Keratinocyte (primary cell): ENCODE results near the gene CADM3. TPM values are rescaled to one million over a fixed set of nuclear protein-coding genes. Genes with fewer than 3 reads are reported as not detected.

Source experiments
- DNase-seq: peaks from one replicate; pipeline ENCODE4 v3.0.0-alpha.2; 2011; ENCODE audit warnings: low read depth, missing footprints, low spot score
- FAIRE-seq: peaks from 2 replicates; lab custom pipeline; 2011; peaks lifted over from hg19 to GRCh38; lab: Jason Lieb, UNC
- H2AFZ ChIP-seq: 2 replicates; pipeline ENCODE4 v1.6.0; 2012; ENCODE audit warnings: low read length, control low read depth, inconsistent platforms; ENCODE audit not compliant: control insufficient read depth
- H3K27ac ChIP-seq: 2 replicates; pipeline ENCODE4 v1.5.1; 2011; ENCODE audit warnings: low read length; ENCODE audit not compliant: control insufficient read depth, insufficient read depth
- H3K27me3 ChIP-seq: 3 replicates; pipeline ENCODE4 v1.6.0; 2011; ENCODE audit warnings: low read length; ENCODE audit not compliant: control insufficient read depth, insufficient read depth; ENCODE audit errors: extremely low read depth
- H3K36me3 ChIP-seq, 2 experiments: 2 replicates in 1 of 2; 3 replicates in 1 of 2; pipeline ENCODE4 v1.5.1; 2011; ENCODE audit warnings: low read length in 2 of 2, mild to moderate bottlenecking in 1 of 2; ENCODE audit not compliant: control insufficient read depth in 2 of 2, insufficient read depth in 2 of 2; ENCODE audit errors: extremely low read depth in 1 of 2
- H3K4me1 ChIP-seq: 3 replicates; pipeline ENCODE4 v1.5.1; 2011; ENCODE audit warnings: low read length; ENCODE audit not compliant: control insufficient read depth, insufficient read depth; ENCODE audit errors: extremely low read depth
- H3K4me2 ChIP-seq: 3 replicates; pipeline ENCODE4 v1.6.0; 2011; ENCODE audit warnings: low read depth, low read length; ENCODE audit not compliant: control insufficient read depth, insufficient read depth; ENCODE audit errors: extremely low read depth
- H3K4me3 ChIP-seq, 3 experiments: fragments of 200-600 bp in 1 of 3; sonication (generic) in 1 of 3; 2 replicates in 2 of 3; 3 replicates in 1 of 3; pipeline ENCODE4 v1.5.1; 2011 to 2016; ENCODE audit warnings: low read length in 3 of 3, mild to moderate bottlenecking in 3 of 3, control low read depth in 2 of 3, inconsistent platforms in 1 of 3, low read depth in 1 of 3, mixed read lengths in 1 of 3, mixed run types in 1 of 3, moderate library complexity in 1 of 3; ENCODE audit not compliant: control insufficient read depth in 2 of 3, insufficient read depth in 2 of 3; ENCODE audit errors: extremely low read depth in 1 of 3
- H3K79me2 ChIP-seq: 2 replicates; pipeline ENCODE4 v1.6.0; 2012; ENCODE audit warnings: low read length; ENCODE audit not compliant: control insufficient read depth, insufficient read depth
- H3K9ac ChIP-seq: 3 replicates; pipeline ENCODE4 v1.6.0; 2011; ENCODE audit warnings: low read length; ENCODE audit not compliant: control insufficient read depth, insufficient read depth; ENCODE audit errors: extremely low read depth
- H3K9me1 ChIP-seq: 3 replicates; pipeline ENCODE4 v1.6.0; 2011; ENCODE audit warnings: low read length; ENCODE audit not compliant: control insufficient read depth, insufficient read depth; ENCODE audit errors: extremely low read depth
- H3K9me3 ChIP-seq: 2 replicates; pipeline ENCODE4 v1.5.1; 2012; ENCODE audit warnings: low read depth, low read length; ENCODE audit not compliant: control insufficient read depth
- H4K20me1 ChIP-seq: 3 replicates; pipeline ENCODE4 v1.6.0; 2011; ENCODE audit warnings: low read length; ENCODE audit not compliant: control insufficient read depth, insufficient read depth; ENCODE audit errors: extremely low read depth
- CTCF ChIP-seq, 3 experiments: IDR thresholded peaks in 1 of 3; conservative IDR thresholded peaks in 1 of 3; optimal IDR thresholded peaks in 1 of 3; 2 replicates in 2 of 3; 3 replicates in 1 of 3; pipeline versions ENCODE3 to v1.5.1; 2011; ENCODE audit warnings: low read length in 3 of 3, mild to moderate bottlenecking in 3 of 3, moderate library complexity in 2 of 3, control low read depth in 1 of 3, inconsistent platforms in 1 of 3; ENCODE audit not compliant: insufficient read depth in 2 of 3; ENCODE audit errors: extremely low read depth in 1 of 3
- EZH2 ChIP-seq: IDR thresholded peaks from one replicate; pipeline ENCODE4 v1.6.1; 2012; ENCODE audit warnings: inconsistent platforms, mild to moderate bottlenecking, low read length, moderate library complexity
- dilution Hi-C: fragments of 300-500 bp; cut with MboI; formaldehyde crosslinking; loops from one replicate; pipeline ENCODE4 v1.7.0; 2020; ENCODE audit warnings: low sequenced_read_pairs; ENCODE audit not compliant: extremely low pct_ligation_motif_present
- polyA plus RNA-seq, 5 experiments: library from polyadenylated mRNA; depleted of rRNA in 3 of 5; stranded (reverse) in 3 of 5; stranded (forward) in 1 of 5; unstranded in 1 of 5; fragments of >200 nt; gene quantifications; 1 replicate in 1 of 5; 2 replicates in 3 of 5; 3 replicates in 1 of 5; pipeline versions ENCODE4 v1.2.1 to v1.2.3, GENCODE V29; 2011 to 2012; ENCODE audit warnings: missing spikeins in 2 of 5, low read depth in 1 of 5, low replicate concordance in 1 of 5

Gene CADM3
- polyA plus RNA-seq, 1 donor (not counting 4 experiments of a cell fraction or from before 2014, with no cell fraction given): not detected

GRCh38 chr1:159172614-159173291 lies 1.3 kb downstream of the CADM3 start:
- TF ChIP-seq EZH2 (no peak), CTCF (optimal IDR thresholded peaks at IDR 0.05 in 1 of 3, IDR thresholded peaks at IDR 0.05 in 1 of 3, conservative IDR thresholded peaks at IDR 0.05 in 1 of 3; ENCODE audit: extremely low read depth in 1 of 3, insufficient read depth in 2 of 3, low read length in 3 of 3) (no peak)
- Histone ChIP-seq H3K79me2 (no peaks in the 10 kb centered on the region), H3K27me3 (peaks cover 51% of the 10 kb centered on the region), H3K4me3 (no peak overlapping the region), H3K4me2 (no peak overlapping the region), H3K4me1 (no peaks in the 10 kb centered on the region), H3K9ac (no peak overlapping the region), H3K27ac (no peak overlapping the region), H3K36me3 (no peaks in the 10 kb centered on the region), H2AFZ (no peak overlapping the region), H4K20me1 (no peaks in the 10 kb centered on the region), H3K9me1 (no peaks in the 10 kb centered on the region), H3K9me3 (no peaks in the 10 kb centered on the region)
- FAIRE-seq: no peak
- dilution Hi-C loops: no loop called here
- no peak for DNase-seq

DNA sequence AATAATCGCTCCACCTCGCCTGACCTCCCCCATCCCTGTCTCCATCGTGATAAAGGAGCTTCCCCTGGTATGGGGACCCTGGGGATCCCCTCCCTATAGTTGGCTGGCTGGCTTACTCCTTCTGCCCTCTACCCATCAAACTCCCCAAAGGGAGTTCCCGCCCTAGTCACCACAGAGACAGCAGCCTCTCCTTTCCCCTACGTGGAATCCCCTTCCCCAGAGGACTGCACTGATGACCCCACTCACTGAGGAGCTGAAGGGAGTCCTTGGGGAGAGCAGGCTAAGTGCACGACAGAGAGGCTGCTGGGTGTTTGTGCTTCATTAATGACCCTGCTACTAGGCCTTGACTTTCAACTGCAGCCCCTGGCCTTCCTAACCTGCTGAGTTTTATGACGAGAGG lies 1.9 kb downstream of the CADM3 start:
- Histone ChIP-seq H3K4me2 (no peak overlapping the region), H3K27me3 (peaks cover 47% of the 10 kb centered on the region), H3K4me3 (no peak overlapping the region), H3K4me1 (no peaks in the 10 kb centered on the region), H3K9me1 (no peaks in the 10 kb centered on the region), H4K20me1 (no peaks in the 10 kb centered on the region), H2AFZ (no peak overlapping the region), H3K79me2 (no peaks in the 10 kb centered on the region), H3K9me3 (no peaks in the 10 kb centered on the region), H3K27ac (no peak overlapping the region), H3K36me3 (no peaks in the 10 kb centered on the region), H3K9ac (no peak overlapping the region)
- dilution Hi-C loops: no loop called here
- no peak for TF ChIP-seq CTCF (optimal IDR thresholded peaks at IDR 0.05 in 1 of 3, IDR thresholded peaks at IDR 0.05 in 1 of 3, conservative IDR thresholded peaks at IDR 0.05 in 1 of 3; ENCODE audit: extremely low read depth in 1 of 3, insufficient read depth in 2 of 3, low read length in 3 of 3)
- TF ChIP-seq EZH2: no peak
- FAIRE-seq (no peak), DNase-seq (no peak)
